ENCODE results near the gene DCAF8L2. TPM values are rescaled to one million over a fixed set of nuclear protein-coding genes. Genes with fewer than 3 reads are reported as not detected.
"Not testable (repeated sequence)": the region's sequence is repeated elsewhere in the genome, so short reads cannot be mapped to it uniquely, and the experiment has no call there.

The DCAF8L2 gene
- total RNA-seq, 2 donors from 2014 or later: not detected

- ATAC-seq (ENCODE audit: insufficient number of reproducible peaks, low FRiP score, low read depth) (no peak), DNase-seq (ENCODE audit: low spot score) (no peak)
- Histone ChIP-seq H3K27me3 (replicated peaks; ENCODE audit: insufficient read depth) (no peaks in the 10 kb centered on the region), H3K27ac (no peak overlapping the region), H3K4me3 (no peak overlapping the region), H3K4me1 (ENCODE audit: control insufficient read depth in 1 of 2, low read depth in 2 of 2) (no peaks in the 10 kb centered on the region), H3K36me3 (no peaks in the 10 kb centered on the region), H3K9me3 (no peaks in the 10 kb centered on the region)
- TF ChIP-seq CTCF (IDR thresholded peaks at IDR 0.05): no peak
Measured at GRCh38 chrX:27680726-27681125, 90.6 kb downstream of the DCAF8L2 start.

GRCh38 chrX:27683566-27684208 lies 93.5 kb downstream of the DCAF8L2 start:
- H3K4me3 ChIP-seq; H3K27me3 ChIP-seq (replicated peaks; ENCODE audit: insufficient read depth); H3K27ac ChIP-seq; ATAC-seq (ENCODE audit: insufficient number of reproducible peaks, low FRiP score, low read depth); H3K4me1 ChIP-seq (ENCODE audit: control insufficient read depth in 1 of 2, low read depth in 2 of 2); H3K9me3 ChIP-seq; DNase-seq (ENCODE audit: low spot score); H3K36me3 ChIP-seq: not testable (repeated sequence)

- Histone ChIP-seq H3K27me3 (replicated peaks; ENCODE audit: insufficient read depth) (no peaks in the 10 kb centered on the region), H3K9me3 (no peaks in the 10 kb centered on the region), H3K4me3 (no peak overlapping the region), H3K27ac (no peak overlapping the region), H3K36me3 (no peaks in the 10 kb centered on the region), H3K4me1 (ENCODE audit: control insufficient read depth in 1 of 2, low read depth in 2 of 2) (no peaks in the 10 kb centered on the region)
- no peak for ATAC-seq (ENCODE audit: insufficient number of reproducible peaks, low FRiP score, low read depth)
- no peak for TF ChIP-seq CTCF (IDR thresholded peaks at IDR 0.05)
- DNase-seq (ENCODE audit: low spot score): no peak
Measured at GRCh38 chrX:27694667-27695066, 104.5 kb downstream of the DCAF8L2 start.

GRCh38 chrX:27706526-27706925 lies 116.4 kb downstream of the DCAF8L2 start:
- H3K36me3 ChIP-seq: no peaks in the 10 kb centered on the region
- no peak for TF ChIP-seq CTCF (IDR thresholded peaks at IDR 0.05)
- ATAC-seq (ENCODE audit: insufficient number of reproducible peaks, low FRiP score, low read depth): no peak

GRCh38 chrX:27715610-27716009 lies 125.5 kb downstream of the DCAF8L2 start:
- H3K36me3 ChIP-seq: no peaks in the 10 kb centered on the region
- no peak for TF ChIP-seq CTCF (IDR thresholded peaks at IDR 0.05)
- no peaks in the 10 kb centered on the region for H3K9me3 ChIP-seq
- no peaks in the 10 kb centered on the region for H3K27me3 ChIP-seq (replicated peaks; ENCODE audit: insufficient read depth)
- H3K4me1 ChIP-seq (ENCODE audit: control insufficient read depth in 1 of 2, low read depth in 2 of 2): no peaks in the 10 kb centered on the region
- no peak for ATAC-seq (ENCODE audit: insufficient number of reproducible peaks, low FRiP score, low read depth)
- no peak for DNase-seq (ENCODE audit: low spot score)
- H3K4me3 ChIP-seq: no peak overlapping the region
- no peak overlapping the region for H3K27ac ChIP-seq

More at GRCh38 chrX:27706526-27706925, 116.4 kb downstream of the DCAF8L2 start:
- no peak overlapping the region for H3K27ac ChIP-seq
- H3K9me3 ChIP-seq: no peaks in the 10 kb centered on the region
- no peak overlapping the region for H3K4me3 ChIP-seq
- DNase-seq (ENCODE audit: low spot score): no peak
- H3K4me1 ChIP-seq (ENCODE audit: control insufficient read depth in 1 of 2, low read depth in 2 of 2): no peaks in the 10 kb centered on the region
- H3K27me3 ChIP-seq (replicated peaks; ENCODE audit: insufficient read depth): no peaks in the 10 kb centered on the region

GRCh38 chrX:27728291-27728690 lies 138.1 kb downstream of the DCAF8L2 start:
- Histone ChIP-seq H3K27me3 (replicated peaks; ENCODE audit: insufficient read depth) (no peaks in the 10 kb centered on the region), H3K27ac (no peak overlapping the region), H3K4me1 (ENCODE audit: control insufficient read depth in 1 of 2, low read depth in 2 of 2) (no peaks in the 10 kb centered on the region), H3K4me3 (no peak overlapping the region), H3K9me3 (no peaks in the 10 kb centered on the region), H3K36me3 (no peaks in the 10 kb centered on the region)
- no peak for TF ChIP-seq CTCF (IDR thresholded peaks at IDR 0.05)
- no peak for ATAC-seq (ENCODE audit: insufficient number of reproducible peaks, low FRiP score, low read depth)
- DNase-seq (ENCODE audit: low spot score): no peak
